Loucy (cell line): Measurements from ENCODE around the gene SGPP1.

Source experiments
- CTCF ChIP-seq: fragments of 200-600 bp; sonication (generic); conservative IDR thresholded peaks from 2 replicates; pipeline ENCODE4 v1.5.1; 2014; ENCODE audit warnings: mild to moderate bottlenecking, antibody characterized with exemption, low read length
- EZH2phosphoT487 ChIP-seq: fragments of 200-600 bp; IDR thresholded peaks from 2 replicates; pipeline ENCODE4 v1.6.1; 2018; ENCODE audit warnings: antibody characterized with exemption, mild to moderate bottlenecking, moderate library complexity, borderline replicate concordance

GRCh38 chr14:63678536-63678935 is 49.3 kb downstream of the SGPP1 start:
- no peak for TF ChIP-seq CTCF
- TF ChIP-seq EZH2phosphoT487: no peak
